Adipose tissue (tissue), 3 donors: ENCODE results near the gene LRRC52. TPM values are rescaled to one million over a fixed set of nuclear protein-coding genes. Genes with fewer than 3 reads are reported as not detected.

Source experiments
- H3K27ac ChIP-seq: one replicate; pipeline ENCODE4 v1.5.1; 2013; ENCODE audit warnings: low read depth, low read length
- WGBS, 3 donors: extraction: QIAGEN DNeasy Blood & Tissue Kit; methylation state at CpG; one replicate each; pipeline ENCODE4 v1.1.7; 2013; 5-methylcytosine and 5-hydroxymethylcytosine counted together
- polyA plus RNA-seq, 3 donors: library from polyadenylated mRNA; stranded (reverse); fragments of 200-250 nt; gene quantifications; one replicate each; pipeline ENCODE4 v1.2.3, GENCODE V29; 2013
- donor health status: healthy with polysubstance abuse.
- donor health status: Bipolar disorder and iron deficiency.
- donor health status: healthy.

The LRRC52 gene, protein sequence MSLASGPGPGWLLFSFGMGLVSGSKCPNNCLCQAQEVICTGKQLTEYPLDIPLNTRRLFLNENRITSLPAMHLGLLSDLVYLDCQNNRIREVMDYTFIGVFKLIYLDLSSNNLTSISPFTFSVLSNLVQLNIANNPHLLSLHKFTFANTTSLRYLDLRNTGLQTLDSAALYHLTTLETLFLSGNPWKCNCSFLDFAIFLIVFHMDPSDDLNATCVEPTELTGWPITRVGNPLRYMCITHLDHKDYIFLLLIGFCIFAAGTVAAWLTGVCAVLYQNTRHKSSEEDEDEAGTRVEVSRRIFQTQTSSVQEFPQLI
- polyA plus RNA-seq, result not detected

DNA sequence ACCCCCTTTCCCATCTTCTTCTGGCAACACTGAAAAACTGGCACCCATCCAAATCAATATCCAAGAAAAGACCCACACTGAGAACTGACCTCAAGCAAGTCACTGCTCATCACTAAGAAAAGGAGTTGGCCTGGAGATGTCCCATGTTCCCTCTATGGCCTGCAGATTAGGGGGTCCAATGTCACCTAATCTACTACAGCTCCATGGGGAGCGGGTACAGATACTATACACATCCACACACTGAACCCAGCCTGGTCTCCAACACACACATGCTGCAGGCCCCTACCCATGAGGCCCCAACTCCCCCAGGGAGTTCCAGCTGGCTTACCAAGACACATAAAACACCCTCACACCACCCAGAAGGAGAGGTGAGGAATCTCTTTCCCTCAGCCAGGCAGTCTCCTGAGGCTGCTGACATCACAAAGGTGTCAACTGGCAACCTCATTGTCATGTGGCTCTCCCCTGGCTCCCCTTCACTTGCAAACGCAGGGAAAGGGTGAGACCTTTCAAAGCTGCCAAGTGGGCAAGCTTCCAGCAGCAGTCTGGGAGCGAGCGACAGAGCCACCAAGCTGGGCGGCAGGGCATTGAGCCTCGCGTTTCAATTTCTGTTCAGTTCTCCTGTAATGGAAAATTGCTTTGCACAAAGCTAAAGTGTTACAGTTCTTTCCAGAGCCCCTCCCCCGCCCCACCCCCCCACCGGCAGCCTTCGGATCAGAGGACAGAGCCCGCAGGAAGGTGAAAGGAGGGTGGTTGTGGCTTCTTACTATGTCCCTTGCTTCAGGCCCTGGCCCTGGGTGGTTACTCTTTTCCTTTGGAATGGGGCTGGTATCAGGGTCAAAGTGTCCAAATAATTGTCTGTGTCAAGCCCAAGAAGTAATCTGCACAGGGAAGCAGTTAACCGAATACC is at the start of gene LRRC52:
Gene LRRC52 (plus strand): TSS at position 469 of the 907 bp plus-strand sequence. CDS start 297 bp downstream, at position 766.
- 13 to 19% (median 17%) methylated on average over 12 of the region's 12 CpGs for whole genome bisulfite sequencing, 3 donors
- H3K27ac ChIP-seq, result no peak within 1 kb of the TSS

DNA sequence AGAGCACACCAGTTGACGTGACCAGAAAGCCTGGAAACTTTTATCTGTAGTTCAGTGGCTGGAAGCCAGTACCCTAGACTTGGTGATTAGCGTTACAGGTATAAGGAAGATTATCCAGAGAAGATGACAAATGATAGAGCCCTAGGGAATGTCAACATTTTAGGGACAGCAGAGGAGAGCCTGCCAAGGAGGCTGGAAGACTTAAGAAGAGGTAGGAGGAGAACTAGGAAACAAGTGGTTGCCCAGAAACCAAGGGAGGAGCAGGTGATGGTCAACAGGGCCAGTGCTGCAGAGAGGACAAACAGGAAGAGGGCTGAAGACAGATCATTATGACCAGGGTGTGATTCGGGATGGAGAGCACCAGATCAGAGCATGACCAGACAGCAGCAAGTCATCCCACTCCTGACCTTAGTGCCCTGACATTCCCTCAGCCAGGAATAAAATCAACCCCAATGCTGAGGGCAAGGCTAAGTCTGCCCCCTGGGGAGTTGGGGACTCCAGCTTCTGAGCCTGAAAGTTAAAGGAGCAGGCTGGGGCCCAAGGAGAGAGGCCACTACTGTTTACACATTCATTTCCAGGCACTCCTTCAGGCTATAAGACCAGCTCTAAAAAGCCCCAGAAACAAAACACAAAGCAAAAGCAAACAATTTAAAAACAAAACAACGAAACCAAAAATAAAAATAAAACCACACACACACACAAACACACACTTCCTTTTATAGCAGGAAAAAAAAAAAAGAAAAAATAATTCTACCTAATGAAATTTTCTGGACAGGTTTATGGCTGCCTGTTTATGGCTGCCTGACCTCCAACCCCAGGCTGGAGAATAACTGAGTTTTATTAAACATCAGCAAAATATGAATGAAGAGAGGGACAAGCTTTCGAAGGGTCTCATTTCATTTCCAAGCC is 48.6 kb upstream of the LRRC52 start:
- 53 to 65% (median 61%) methylated on average over 5 of the region's 5 CpGs for WGBS, 3 donors
- H3K27ac ChIP-seq, result no peak overlapping the region

DNA sequence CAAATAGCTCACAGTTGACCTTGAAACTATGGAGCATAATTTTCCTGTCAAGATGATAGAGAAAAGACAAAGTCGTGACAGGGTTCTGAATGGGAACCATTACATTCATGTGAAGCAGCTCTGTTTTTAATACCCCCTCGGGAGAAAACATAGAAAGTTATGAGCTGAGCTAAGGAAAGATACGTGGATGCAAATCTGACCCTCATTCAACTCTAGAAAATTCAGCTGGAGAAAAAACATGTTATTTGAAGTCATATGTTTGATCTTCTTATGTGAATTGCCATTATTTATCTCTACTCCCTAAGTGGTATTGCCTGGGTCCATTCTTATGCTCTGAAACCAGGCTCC is 48.0 kb upstream of the LRRC52 start:
- WGBS, 3 donors, result 64 to 72% (median 68%) methylated on average over 3 of the region's 3 CpGs
- H3K27ac ChIP-seq, result no peak overlapping the region

DNA sequence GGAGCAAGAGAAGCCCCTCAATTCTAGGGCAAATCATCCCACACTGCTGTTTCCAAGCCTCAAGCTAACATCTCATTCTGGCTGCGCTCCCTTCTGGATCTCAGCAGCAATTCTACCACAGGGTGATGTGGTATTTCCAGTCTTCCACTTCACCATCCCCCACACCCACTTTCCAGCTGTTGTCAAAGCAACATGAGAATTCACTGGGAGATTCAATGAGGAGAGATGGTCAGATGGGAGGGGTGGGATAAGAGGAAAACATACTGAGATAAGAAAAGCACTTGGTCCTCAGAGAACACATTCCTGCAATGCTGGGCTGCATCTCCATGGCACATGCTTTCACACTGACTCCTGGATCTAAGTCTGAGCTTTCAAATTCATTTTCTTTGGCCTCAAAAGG is 47.3 kb upstream of the LRRC52 start:
- no peak overlapping the region for H3K27ac ChIP-seq
- 29 to 87% (median 50%) methylated on average over 1 of the region's 1 CpG for WGBS, 3 donors

DNA sequence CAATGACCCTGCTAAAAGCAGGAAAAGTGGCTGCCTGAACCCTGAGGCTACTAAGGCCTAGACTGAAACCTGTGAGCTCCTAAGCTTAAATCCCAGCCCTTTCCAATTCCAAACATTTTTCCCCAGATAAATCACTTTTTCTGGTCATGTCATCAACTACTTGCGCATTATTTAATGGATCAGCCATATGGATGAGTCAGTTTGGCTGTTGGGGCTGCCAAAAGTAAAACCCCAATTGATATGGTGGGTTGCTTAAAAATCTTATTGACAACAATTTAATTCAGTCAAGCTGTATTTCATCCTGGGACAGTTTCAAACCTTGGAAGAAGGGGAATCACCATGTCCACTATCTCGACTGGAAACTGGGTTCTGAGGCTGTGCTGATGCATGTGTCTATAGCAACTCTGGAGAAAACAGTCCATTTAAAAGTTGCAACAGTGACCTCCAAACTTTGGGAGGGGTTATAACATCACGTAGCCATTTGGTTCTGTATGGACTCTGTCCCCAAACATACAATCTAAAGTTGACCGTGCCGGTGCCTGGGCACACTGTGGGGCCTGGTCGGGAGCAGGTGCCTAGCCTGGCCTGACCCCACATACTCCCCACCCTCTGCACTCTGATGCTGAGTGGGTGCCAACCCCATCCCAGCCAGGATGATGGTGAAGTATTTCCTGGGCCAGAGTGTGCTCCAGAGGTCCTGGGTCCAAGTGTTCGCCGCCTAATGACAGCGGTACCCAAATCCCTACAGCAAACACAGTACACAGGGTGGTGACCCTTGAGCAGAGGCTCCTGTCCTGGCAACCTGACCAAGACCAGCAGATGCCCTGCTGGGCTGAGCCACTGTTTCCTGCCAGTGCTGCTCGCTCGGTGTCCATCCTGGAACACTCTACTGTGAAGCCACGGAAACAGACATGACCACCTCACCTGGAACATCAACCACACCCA is 46.5 kb upstream of the LRRC52 start:
- H3K27ac ChIP-seq, result no peak overlapping the region
- WGBS, 3 donors, result 89 to 96% (median 94%) methylated on average over 12 of the region's 12 CpGs

DNA sequence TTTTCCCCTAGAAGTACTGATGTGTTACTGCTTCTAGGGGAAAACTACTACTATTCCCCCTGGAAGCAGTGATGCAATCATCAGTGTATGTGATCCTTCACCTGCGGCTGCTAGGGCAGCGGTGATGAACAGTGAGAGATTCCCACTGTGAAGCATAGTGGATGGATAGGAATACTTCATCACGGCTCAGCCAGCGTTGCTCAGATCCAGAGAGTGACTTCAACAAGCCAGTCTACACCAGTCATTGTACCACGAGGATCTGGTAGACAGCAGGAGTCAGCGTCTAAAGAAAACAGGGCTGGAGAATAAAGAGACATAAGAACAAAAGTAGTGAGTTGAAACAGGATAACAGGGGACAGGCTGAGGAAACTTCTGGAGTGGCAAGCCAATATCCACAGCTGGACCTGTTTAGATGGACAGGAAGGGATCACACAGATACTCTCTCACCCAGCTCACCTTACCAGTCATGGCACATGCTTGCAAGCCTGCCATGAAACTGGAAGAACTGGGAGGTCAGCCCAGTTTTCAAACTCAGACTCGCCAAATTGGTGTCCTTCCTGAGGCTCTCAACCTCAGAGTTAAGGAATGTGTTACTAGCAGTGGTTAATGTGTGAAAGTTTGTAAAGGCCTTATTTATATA is 42.4 kb upstream of the LRRC52 start:
- WGBS, 3 donors, result 70 to 83% (median 82%) methylated on average over 7 of the region's 7 CpGs
- no peak overlapping the region for H3K27ac ChIP-seq

DNA sequence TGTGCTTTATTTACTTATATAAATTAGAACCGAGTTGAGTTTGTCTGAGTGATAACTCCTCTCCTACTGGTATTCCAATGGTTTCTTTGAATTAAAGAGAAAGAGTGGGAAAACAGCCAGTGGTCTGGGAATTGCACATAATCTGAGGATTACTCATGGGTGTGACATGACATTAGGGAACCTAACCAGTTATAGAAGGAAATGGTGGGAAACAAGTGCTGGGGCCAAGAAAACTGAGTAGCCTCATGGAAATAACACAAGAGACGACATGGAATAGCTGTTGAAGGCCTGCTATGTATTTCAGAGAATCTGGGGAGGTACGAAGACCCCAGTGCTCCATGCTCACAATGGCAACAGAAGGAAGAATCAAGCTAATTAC is 41.8 kb upstream of the LRRC52 start:
- WGBS, 3 donors, result 56 to 67% (median 62%) methylated on average over 3 of the region's 3 CpGs

DNA sequence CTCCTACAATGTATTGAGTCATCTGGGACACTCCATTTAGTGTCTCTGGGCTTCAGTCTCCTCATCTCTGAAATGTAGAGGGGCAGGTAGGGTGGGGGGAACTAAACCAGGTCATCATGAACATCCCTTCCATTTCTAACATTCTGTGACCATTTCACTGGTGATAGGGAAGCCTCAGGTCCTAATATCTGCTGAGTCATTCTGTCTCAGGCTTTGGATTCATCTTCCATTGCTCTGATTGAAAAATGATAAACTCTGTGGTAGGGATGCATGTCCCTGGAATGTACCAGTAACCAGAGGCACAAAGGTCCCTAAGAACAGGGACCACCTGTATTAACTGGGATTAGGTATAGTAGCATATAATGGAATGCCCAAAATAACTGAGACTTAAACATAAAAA is 36.2 kb upstream of the LRRC52 start:
- H3K27ac ChIP-seq, result no peak overlapping the region

More for the DNA sequence above, 41.8 kb upstream of the LRRC52 start:
- no peak overlapping the region for H3K27ac ChIP-seq

DNA sequence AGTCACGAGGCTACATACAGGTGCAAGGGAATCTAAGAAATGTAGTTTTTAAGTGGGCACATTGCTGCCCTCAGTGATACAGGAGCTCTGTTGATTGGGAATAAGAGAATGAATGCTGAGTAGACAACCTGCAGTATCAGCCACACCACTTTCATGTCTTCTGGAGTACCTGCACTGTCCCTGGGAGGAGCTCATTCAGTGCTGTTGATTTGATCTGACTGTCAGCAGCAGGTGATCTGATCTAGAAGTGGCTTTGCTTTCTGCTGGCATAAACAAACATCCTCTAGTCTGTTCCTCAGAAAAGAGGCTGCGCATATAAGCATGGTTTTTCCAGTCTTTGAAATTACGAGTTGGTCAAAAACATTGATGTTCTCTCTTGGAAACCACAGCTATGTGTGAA is 35.5 kb upstream of the LRRC52 start:
- 73 to 91% (median 88%) methylated on average over 3 of the region's 3 CpGs for WGBS, 3 donors
- H3K27ac ChIP-seq, result no peak overlapping the region

DNA sequence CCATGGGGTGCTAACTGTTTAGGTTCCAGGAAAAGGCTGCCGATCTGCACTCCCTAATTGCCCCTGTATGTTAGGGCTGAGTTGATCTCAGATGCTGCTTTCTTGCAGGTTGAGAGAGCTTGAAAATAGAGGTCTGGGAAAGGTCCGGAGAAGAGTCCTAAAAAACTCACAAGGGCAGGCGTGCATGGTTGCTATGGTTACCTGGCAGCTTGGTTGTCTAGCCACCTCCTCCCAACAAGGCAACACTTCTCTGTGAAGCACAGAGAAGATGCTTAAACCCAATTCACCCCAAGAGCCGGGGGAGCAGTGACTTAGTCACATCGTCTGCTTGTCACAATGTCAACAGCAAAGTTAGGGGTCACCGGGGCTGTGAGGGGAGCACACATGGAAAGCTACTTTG is 31.0 kb upstream of the LRRC52 start:
- H3K27ac ChIP-seq, result no peak overlapping the region
- WGBS, 3 donors, result 49 to 60% (median 59%) methylated on average over 6 of the region's 6 CpGs

DNA sequence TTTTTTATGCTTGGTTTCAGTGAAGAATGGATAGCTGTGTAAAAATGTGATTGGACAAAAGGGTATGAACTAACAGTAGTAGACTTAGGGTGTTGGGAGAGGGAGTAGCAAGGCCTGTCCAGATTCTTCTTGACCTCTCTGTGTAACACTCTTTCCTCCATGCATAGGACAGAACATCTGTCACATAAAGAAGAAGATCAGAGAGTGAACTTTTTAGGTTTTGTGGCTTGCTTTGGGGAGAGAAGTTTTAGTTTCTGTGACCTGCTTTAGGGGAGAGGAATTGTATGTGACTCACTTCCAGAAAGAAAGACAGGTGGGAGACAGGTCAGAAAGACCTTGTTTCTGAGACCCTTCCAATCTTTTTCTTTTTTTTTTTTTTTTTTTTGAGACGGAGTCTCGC is 27.3 kb upstream of the LRRC52 start:
- WGBS, 3 donors, result no CpG with 5 or more reads among the region's 2 CpGs

DNA sequence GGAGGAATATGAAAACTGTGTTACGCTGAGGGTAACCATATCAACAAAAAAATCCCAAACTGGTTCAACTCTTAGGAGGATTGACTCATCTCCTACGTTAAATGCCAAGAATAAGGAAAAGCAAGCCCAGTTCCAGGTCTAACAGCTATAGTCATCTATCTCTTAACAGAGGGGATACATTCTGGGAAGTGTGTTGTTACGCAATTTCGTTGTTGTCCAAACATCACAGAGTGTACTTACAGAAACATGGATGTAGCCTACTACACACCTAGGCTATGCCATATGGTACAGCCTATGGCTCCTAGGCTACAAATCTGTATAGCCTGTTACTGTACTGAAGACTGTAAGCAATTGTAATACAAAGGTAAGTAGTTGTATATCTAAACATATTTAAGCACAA is 23.2 kb upstream of the LRRC52 start:
- H3K27ac ChIP-seq, result no peak overlapping the region
- WGBS, 3 donors, result 79 to 89% (median 87%) methylated on average over 4 of the region's 4 CpGs

More for the DNA sequence above, 27.3 kb upstream of the LRRC52 start:
- H3K27ac ChIP-seq, result no peak overlapping the region

DNA sequence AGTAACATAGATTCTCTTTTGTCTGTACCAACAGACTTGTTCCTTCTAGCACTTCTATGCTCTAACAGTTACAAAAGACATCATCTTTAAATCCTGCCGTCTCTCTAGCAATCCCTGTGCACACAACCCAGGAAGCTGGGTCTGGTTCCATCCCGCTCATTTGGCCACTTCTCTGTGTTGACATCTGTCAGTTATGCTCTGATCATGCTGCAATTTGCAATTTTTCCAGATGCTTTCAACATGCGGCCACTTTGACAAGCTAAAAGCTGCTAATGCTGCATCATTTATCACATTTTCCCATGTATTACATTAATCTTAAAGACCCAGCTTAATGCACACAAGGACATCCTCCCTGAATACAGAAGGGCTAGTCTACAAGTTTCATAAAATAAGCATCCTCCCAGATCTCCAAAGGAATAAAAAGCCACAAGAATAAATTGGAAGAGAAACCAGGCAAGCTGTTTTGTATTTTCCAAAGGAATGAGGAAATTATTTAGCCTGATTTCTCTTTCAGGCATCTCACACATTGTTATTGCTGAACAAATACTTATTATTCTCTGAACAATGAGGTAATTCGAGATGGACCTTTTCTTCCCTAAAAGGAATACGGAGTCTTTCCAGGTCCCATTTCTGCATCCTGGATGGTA is 19.0 kb upstream of the LRRC52 start:
- H3K27ac ChIP-seq, result no peak overlapping the region
- 53 to 74% (median 67%) methylated on average over 5 of the region's 5 CpGs for WGBS, 3 donors

DNA sequence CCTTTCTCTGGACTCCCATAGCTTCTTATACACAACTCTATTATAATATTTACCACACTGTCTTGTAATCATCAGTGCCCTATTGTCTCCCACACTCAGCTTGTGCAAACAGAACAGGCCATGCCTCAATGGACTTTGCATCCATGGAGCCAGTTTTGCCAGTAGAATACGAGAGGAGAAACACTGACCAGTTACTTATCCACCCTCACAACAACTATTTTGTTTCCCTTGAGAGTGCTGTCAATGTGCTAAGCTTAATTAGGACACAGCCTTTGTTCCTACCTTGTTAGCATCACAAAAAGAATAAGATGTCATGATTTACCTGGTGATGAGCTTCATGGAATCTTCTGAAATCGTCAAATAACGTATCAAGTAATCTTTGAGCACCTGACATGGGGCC is 18.1 kb upstream of the LRRC52 start:
- no peak overlapping the region for H3K27ac ChIP-seq
- WGBS, 3 donors, result 71 to 90% (median 88%) methylated on average over 3 of the region's 3 CpGs

DNA sequence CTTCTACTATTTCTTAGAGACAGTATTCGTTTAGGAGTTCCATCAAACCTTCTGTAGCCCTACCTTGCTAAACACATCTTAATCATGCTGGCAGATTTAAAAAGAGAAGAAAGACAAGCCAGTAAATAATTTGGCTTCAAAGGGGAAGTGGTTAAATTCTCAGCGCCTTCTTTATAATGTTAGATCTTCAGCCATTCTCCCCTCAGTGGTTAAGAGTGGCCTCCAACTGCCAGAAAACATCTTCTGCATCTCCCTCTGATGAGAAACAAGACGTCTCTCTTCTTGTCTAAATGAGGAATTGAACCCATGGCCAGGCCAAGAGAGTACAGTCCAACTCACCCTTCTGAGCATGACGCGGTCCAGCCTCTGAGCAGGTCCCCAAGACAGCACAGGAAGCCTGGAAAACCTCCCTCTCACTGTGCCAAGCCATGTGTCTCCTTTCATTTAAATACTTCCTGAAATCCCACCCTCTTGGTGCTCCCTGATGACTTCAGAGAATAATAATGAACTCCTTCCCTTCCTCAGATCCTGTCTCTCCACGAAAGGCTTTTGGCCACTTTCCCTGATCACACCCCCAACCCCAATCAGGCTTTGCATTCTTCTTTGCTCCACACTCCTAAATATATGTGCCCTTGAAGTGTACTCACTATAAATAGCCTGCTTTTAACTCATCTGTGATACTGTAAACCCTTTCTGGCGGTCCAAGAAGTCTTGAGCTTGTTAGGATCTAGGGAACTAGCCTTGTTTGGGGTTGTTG is 16.4 kb upstream of the LRRC52 start:
- H3K27ac ChIP-seq, result no peak overlapping the region
- 44 to 64% (median 45%) methylated on average over 7 of the region's 7 CpGs for WGBS, 3 donors

DNA sequence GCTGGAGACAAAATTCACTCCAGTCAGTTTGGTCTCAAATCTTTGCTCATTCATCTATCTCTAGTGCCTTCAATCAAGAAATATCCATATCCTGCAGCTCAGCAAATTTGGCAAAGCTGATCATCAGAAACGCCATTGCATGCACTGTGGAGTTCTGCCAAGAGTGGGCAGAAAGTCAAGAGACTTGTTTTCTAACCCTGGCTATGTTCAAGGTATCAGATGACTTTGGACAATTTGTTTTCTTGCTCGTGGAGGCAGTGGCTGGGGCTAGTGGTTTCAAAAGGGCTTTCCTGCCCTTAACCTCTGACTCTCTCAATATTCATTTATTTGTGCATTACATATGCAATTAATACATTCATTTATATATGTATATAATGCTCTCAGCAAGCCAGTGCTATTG is 12.8 kb upstream of the LRRC52 start:
- 5 to 17% (median 9%) methylated on average over 2 of the region's 2 CpGs for WGBS, 3 donors
- H3K27ac ChIP-seq, result no peak overlapping the region
